Measurements from ENCODE around the gene DCBLD2. TPM values are rescaled to one million over a fixed set of nuclear protein-coding genes. Genes with fewer than 3 reads are reported as not detected.

Gene DCBLD2
- total and polyA plus RNA-seq, 9 of the 15 experiments (the other 6 are each of a cell fraction or from before 2014, with no cell fraction given) = 2.7 to 14.6 (median 7.4) TPM

DNA sequence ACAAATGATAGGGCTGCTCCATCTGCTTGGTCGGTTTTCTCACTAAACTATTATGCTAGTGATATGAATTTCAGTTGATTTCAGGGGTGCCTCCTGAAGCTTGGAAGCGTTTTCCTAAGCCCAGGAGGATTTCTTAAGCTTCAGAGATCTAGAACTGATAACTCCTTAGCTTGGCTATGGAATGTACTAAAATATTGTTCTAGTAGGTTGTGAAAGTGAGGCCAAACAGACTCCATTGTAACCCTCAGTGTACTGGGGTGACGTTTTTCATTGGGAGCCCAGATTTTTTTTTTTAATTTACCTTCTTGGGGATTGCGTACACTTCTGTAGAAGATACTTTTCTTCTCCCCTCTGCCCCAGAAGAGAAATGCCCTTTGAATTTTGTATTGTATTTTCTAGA, 155.4 kb downstream of the DCBLD2 start (continued):
- TF ChIP-seq ZNF512 (tag; IDR thresholded peaks at IDR 0.05) (no peak), POLR3G (IDR thresholded peaks at IDR 0.05; ENCODE audit: extremely low read depth, insufficient read length, insufficient replicate concordance) (no peak), MIER1 (IDR thresholded peaks at IDR 0.05; ENCODE audit: low read depth) (no peak)
- TF ChIP-seq, protein P1, sequence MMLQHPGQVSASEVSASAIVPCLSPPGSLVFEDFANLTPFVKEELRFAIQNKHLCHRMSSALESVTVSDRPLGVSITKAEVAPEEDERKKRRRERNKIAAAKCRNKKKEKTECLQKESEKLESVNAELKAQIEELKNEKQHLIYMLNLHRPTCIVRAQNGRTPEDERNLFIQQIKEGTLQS (IDR thresholded peaks at IDR 0.05) = no peak
- TF ChIP-seq, protein P1 (CRISPR knock-in tag; conservative IDR thresholded peaks at IDR 0.05) = no peak

Small RNA genes lying within 50 kb of the gene (small RNA-seq; reads per million reads assigned to genes)
- gene RNU6-1263P (not detected), gene RNU6-26P (not detected)

Other genes with a start within 250 kb of the DCBLD2 start
- gene ST3GAL6, start 138.4 kb downstream of the DCBLD2 start, total RNA-seq (2014; rRNA removed) = not detected in 2 replicates
- not detected in 2 replicates for gene ST3GAL6, start 138.4 kb downstream of the DCBLD2 start, total RNA-seq (2014; rRNA removed; fragmentation: Illumina TruSeq; extraction: Trizol)
- not detected in 2 replicates for gene ST3GAL6, start 138.4 kb downstream of the DCBLD2 start, total RNA-seq (2015; rRNA removed; fragmentation: Illumina TruSeq; extraction: Trizol)
- not detected in 2 replicates for gene ST3GAL6, start 138.4 kb downstream of the DCBLD2 start, total RNA-seq (2021)
- gene ST3GAL6, start 138.4 kb downstream of the DCBLD2 start, polyA plus RNA-seq (2011; rRNA removed) = not detected in 2 replicates
- gene ST3GAL6, start 138.4 kb downstream of the DCBLD2 start, polyA plus RNA-seq (2014; fragmentation: Illumina TruSeq; extraction: Trizol) = not detected in 2 replicates
- gene ST3GAL6, start 138.4 kb downstream of the DCBLD2 start, polyA plus RNA-seq (2014; fragmentation: Nextera tagmentation; extraction: Ambion mirVana) = under 1 TPM in 1 of 2 experiments, not detected in 1; 0.14 TPM
- gene ST3GAL6, start 138.4 kb downstream of the DCBLD2 start, polyA plus RNA-seq (2014; rRNA removed) = not detected in 2 replicates